Measurements from ENCODE around the gene IMPDH2.

Gene IMPDH2

DNA sequence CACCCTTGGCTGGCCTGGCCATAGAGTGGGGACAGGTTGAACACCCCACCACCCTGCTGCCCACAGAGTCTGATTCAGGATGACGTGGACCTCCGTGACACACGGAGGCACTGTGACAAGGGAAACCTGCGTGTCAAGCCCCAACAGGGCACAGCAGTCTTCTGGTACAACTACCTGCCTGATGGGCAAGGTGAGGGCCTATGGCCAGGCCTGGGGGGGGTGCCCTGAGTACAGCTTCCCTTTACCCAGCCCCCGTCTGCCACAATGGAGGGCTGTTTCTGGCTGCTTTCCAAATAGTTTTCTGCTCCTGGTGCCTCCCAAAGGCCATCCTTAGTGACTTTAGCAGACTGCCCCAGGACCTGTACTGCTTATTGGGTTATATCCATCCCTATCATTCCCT is 23.2 kb downstream of the IMPDH2 start:
- no peak overlapping the region for H3K4me3 ChIP-seq (ENCODE audit: low read depth, low read length)
- TF ChIP-seq, protein P1, sequence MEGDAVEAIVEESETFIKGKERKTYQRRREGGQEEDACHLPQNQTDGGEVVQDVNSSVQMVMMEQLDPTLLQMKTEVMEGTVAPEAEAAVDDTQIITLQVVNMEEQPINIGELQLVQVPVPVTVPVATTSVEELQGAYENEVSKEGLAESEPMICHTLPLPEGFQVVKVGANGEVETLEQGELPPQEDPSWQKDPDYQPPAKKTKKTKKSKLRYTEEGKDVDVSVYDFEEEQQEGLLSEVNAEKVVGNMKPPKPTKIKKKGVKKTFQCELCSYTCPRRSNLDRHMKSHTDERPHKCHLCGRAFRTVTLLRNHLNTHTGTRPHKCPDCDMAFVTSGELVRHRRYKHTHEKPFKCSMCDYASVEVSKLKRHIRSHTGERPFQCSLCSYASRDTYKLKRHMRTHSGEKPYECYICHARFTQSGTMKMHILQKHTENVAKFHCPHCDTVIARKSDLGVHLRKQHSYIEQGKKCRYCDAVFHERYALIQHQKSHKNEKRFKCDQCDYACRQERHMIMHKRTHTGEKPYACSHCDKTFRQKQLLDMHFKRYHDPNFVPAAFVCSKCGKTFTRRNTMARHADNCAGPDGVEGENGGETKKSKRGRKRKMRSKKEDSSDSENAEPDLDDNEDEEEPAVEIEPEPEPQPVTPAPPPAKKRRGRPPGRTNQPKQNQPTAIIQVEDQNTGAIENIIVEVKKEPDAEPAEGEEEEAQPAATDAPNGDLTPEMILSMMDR (IDR thresholded peaks at IDR 0.05; ENCODE audit: low read depth, low read length), result no peak

DNA sequence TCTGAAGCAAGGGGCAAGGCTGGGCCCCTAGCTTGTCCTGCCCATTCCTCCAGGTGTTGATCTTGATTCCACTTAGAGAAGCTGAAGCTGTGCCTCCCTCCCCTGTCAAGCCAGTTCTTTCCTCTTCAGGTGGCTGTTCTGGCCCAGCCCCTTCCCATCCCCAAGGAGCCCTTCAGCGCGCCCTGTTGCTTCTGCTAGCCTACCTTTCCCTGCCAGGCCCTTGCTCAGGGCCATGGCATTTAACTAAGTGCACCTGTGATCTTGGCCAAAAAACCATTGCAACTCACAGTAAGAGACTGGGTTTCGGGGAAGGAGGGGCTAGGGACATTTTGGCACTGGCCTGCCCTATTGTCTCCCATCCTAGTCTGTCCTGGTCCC is 23.9 kb downstream of the IMPDH2 start:
- no peak overlapping the region for H3K4me3 ChIP-seq (ENCODE audit: low read depth, low read length)
- TF ChIP-seq, protein P1 (IDR thresholded peaks at IDR 0.05; ENCODE audit: low read depth, low read length), result no peak

GRCh38 chr3:49004352-49005302 is 24.6 kb downstream of the IMPDH2 start:
- TF ChIP-seq, protein P1 (IDR thresholded peaks at IDR 0.05; ENCODE audit: low read depth, low read length), result no peak
- no peak overlapping the region for H3K4me3 ChIP-seq (ENCODE audit: low read depth, low read length)

DNA sequence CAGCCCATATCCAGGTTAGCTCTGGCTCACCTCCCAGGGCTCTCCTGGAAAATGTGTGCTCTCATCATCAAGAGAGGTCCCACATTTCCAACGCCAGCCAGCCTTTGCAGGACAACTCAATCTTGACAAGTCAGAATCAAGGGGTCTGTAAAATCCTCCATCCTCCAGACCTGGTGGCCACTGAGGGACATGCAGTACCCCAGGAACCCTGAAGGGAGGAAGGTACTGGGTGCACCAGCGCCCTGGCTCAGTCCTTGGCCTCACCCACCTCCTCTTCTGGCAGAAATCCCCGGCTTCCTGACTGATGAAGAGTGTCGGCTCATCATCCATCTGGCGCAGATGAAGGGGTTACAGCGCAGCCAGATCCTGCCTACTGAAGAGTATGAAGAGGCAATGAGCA is 28.0 kb downstream of the IMPDH2 start:
- H3K4me3 ChIP-seq (ENCODE audit: low read depth, low read length), result no peak overlapping the region
- TF ChIP-seq, protein P1 (IDR thresholded peaks at IDR 0.05; ENCODE audit: low read depth, low read length), result no peak

GRCh38 chr3:48999085-48999858 is 29.9 kb downstream of the IMPDH2 start:
- no peak overlapping the region for H3K4me3 ChIP-seq (ENCODE audit: low read depth, low read length)
- TF ChIP-seq, protein P1 (IDR thresholded peaks at IDR 0.05; ENCODE audit: low read depth, low read length), result no peak

DNA sequence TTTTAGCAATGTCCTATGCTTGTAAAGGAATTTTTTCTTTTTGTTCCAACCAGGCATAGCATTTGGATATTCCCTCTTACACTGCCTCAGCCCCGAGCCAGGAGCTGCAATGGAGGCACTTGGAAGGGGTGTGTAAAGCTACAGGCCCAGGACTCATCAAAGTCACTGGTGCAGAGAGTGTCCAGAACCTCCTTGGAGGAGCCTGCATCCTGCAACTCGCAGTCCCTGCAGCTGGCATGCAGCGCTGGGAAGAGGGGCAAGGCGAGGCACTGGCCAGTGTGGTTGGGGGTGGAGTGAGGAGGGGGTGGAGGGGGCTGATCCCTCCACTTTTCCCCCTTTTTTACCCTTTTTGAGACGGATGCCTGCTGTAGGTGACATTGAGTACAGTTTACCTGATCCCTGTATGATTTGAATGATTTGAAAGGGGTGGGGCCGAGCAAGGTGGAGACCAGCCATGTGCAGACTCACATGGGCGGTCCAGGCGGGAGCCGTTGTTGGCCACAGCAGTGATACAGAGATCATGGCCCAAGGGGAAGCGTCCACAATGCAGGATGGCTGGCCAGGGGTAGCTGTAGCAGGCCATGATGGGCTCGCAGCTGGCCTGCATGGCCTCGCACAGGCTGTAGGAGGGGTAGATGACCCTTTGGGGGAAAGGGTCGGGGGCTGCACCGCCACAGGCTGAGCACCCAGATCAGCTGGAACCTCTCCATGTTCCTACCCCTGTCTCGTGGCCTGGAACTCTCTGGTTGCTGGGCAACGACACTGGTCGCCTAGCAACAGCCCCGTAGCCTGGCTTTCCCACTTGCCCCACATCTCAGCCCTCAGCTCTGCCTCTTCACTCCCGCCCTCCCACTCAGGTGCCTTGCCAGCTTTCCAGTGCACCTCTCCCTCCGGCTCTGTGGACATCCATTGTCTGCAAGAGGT is 31.2 kb downstream of the IMPDH2 start:
- TF ChIP-seq, protein P1 (IDR thresholded peaks at IDR 0.05; ENCODE audit: low read depth, low read length), result no peak
- H3K4me3 ChIP-seq (ENCODE audit: low read depth, low read length), result no peak overlapping the region

Data from WI38 (cell line).